OCI-LY7 (cell line): ENCODE measurements around the gene CLIC4.

Source experiments
- CTCF ChIP-seq: fragments of 200-600 bp; sonication (generic); conservative IDR thresholded peaks from 2 replicates; pipeline ENCODE4 v1.5.1; 2014; ENCODE audit warnings: mild to moderate bottlenecking, antibody characterized with exemption, low read length, moderate library complexity, mixed read lengths
- EZH2phosphoT487 ChIP-seq: fragments of 200-600 bp; sonication (generic); IDR thresholded peaks from 2 replicates; pipeline ENCODE4 v1.6.1; 2018; ENCODE audit warnings: low read depth, borderline replicate concordance, mild to moderate bottlenecking, mixed run types, antibody characterized with exemption, low read length, moderate library complexity, mixed read lengths

DNA sequence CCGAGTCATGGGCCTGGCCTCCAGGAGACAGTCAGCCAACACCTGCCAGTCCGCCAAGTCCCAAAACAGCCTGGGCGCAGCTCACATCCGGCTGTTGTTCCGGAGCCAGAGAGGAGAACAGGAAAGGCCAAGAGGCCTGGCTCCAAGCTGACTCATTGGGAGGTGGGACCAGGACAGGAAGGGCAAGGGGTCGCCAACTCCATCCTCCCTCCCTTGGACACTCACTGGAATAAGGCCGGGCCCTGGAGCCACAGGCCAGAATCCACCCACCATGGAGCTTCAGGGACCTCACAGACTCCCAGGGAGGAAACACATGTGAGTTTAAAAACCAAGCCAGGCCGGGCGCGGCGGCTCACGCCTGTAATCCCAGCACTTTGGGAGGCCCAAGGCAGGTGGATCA lies 25.1 kb upstream of the CLIC4 start:
- no peak for TF ChIP-seq CTCF
- TF ChIP-seq EZH2phosphoT487, result no peak
